SU-DHL-6 (cell line): Measurements from ENCODE around the gene FBXL12.

Experiments used
- H2AFZ ChIP-seq: fragments of 200-600 bp; sonication (generic); 2 replicates; pipeline ENCODE4 v1.6.1; 2014; ENCODE audit warnings: low read depth, mild to moderate bottlenecking, moderate library complexity, mixed read lengths, antibody characterized with exemption, low read length; ENCODE audit not compliant: severe bottlenecking
- H3F3A ChIP-seq: fragments of 200-600 bp; shearing (Covaris generic); 2 replicates; pipeline ENCODE4 v1.6.0; 2016; ENCODE audit warnings: antibody characterized with exemption, mild to moderate bottlenecking; ENCODE audit not compliant: insufficient read depth
- H3K27ac ChIP-seq: fragments of 200-600 bp; sonication (generic); 2 replicates; pipeline ENCODE4 v1.5.1; 2016; ENCODE audit warnings: low read depth, mild to moderate bottlenecking, low read length, moderate library complexity, mixed read lengths
- H3K27me3 ChIP-seq: fragments of 200-600 bp; sonication (generic), shearing (Covaris generic); 2 replicates; pipeline ENCODE4 v1.6.0; 2014; ENCODE audit warnings: mild to moderate bottlenecking, low read length
- H3K36me3 ChIP-seq: fragments of 200-600 bp; sonication (generic); 2 replicates; pipeline ENCODE4 v1.6.1; 2014; ENCODE audit warnings: mild to moderate bottlenecking, low read length, mixed read lengths
- H3K4me2 ChIP-seq: fragments of 300-600, 200-600 bp; shearing (Covaris generic), sonication (generic); 2 replicates; pipeline ENCODE4 v1.6.0; 2014; ENCODE audit warnings: low read length, low read depth, mild to moderate bottlenecking; ENCODE audit not compliant: poor library complexity, severe bottlenecking
- H3K4me3 ChIP-seq: fragments of 200-600 bp; sonication (generic); 2 replicates; pipeline ENCODE4 v1.5.1; 2014; ENCODE audit warnings: antibody characterized with exemption, low read length, mild to moderate bottlenecking, mixed read lengths; ENCODE audit not compliant: insufficient read depth, poor library complexity, severe bottlenecking
- H3K79me2 ChIP-seq: fragments of 200-600 bp; sonication (generic); 2 replicates; pipeline ENCODE4 v1.6.1; 2014; ENCODE audit warnings: mild to moderate bottlenecking, low read length, moderate library complexity; ENCODE audit not compliant: insufficient read depth
- H3K9ac ChIP-seq: fragments of 200-600 bp; sonication (generic); 2 replicates; pipeline ENCODE4 v1.7.0; 2014; ENCODE audit warnings: mild to moderate bottlenecking, low read length
- H3K9me2 ChIP-seq: fragments of 200-600 bp; sonication (generic); replicated peaks from 2 replicates; pipeline ENCODE4 v1.6.1; 2014; ENCODE audit warnings: low read length; ENCODE audit not compliant: insufficient read depth
- H3K9me3 ChIP-seq: fragments of 200-600 bp; sonication (generic); 2 replicates; pipeline ENCODE4 v1.6.1; 2014; ENCODE audit warnings: low read length, mixed read lengths; ENCODE audit not compliant: insufficient read depth
- H4K20me1 ChIP-seq: fragments of 200-600 bp; sonication (generic); 2 replicates; pipeline ENCODE4 v1.6.1; 2014; ENCODE audit warnings: low read depth, mild to moderate bottlenecking, antibody characterized with exemption, low read length, moderate library complexity, mixed read lengths
- CTCF ChIP-seq: fragments of 200-600 bp; sonication (generic); IDR thresholded peaks from one replicate; pipeline ENCODE4 v1.5.1; 2017; ENCODE audit warnings: antibody characterized with exemption, mild to moderate bottlenecking, low read length, moderate library complexity; ENCODE audit not compliant: insufficient read depth, poor library complexity, severe bottlenecking
- EZH2phosphoT487 ChIP-seq: fragments of 200-600 bp; sonication (generic), shearing (Covaris generic); conservative IDR thresholded peaks from 2 replicates; pipeline ENCODE4 v1.6.1; 2018; ENCODE audit warnings: mild to moderate bottlenecking, antibody characterized with exemption, low read length, moderate library complexity, mixed read lengths

Gene FBXL12

DNA sequence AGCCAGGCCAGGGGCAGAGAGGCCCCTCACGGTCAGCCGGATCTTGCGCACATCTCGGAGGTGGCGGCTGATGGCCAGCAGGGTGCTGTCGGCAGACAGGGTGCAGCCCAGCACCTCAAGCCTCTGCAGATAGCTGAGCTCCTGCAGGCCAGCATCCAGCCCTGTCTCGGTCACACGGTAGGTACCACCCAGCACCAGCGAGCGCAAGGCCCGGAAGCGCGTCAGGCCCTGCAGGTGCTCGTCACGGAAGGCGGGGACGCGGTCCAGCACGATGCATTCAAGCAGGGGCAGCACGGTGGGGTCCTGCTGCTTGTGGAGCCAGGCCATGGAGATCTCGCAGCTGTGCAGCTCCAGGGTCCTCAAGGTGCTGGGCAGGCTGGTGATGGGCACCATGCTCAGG, 7.7 kb downstream of the FBXL12 start:
- Histone ChIP-seq H3K9me2 (no peaks in the 10 kb centered on the region), H3K9me3 (peaks cover 7% of the 10 kb centered on the region; the same call in 1 of the 2 replicates), H3K9ac (no peak overlapping the region), H3F3A (no peaks in the 10 kb centered on the region), H3K4me3 (no peak overlapping the region), H2AFZ (no peak overlapping the region), H3K27me3 (no peaks in the 10 kb centered on the region), H3K36me3 (peaks cover 4% of the 10 kb centered on the region; the same call in 1 of the 2 replicates), H3K27ac (no peak overlapping the region), H3K4me2 (no peak overlapping the region), H4K20me1 (no peaks in the 10 kb centered on the region), H3K79me2 (peaks cover 12% of the 10 kb centered on the region; the same call in 1 of the 2 replicates)
- TF ChIP-seq EZH2phosphoT487, result no peak
- TF ChIP-seq CTCF, result no peak

- peaks cover 3% of the 10 kb centered on the region; the same call in 1 of the 2 replicates for H3K79me2 ChIP-seq
- H3K36me3 ChIP-seq, result no peaks in the 10 kb centered on the region; the same call in 1 of the 2 replicates
- no peak overlapping the region for H2AFZ ChIP-seq
- no peak for TF ChIP-seq CTCF
- no peak for TF ChIP-seq EZH2phosphoT487
- H3K27ac ChIP-seq, result no peak overlapping the region
- no peaks in the 10 kb centered on the region for H3K9me2 ChIP-seq
- H3K4me2 ChIP-seq, result no peak overlapping the region
- no peaks in the 10 kb centered on the region for H3F3A ChIP-seq
- no peaks in the 10 kb centered on the region for H3K9me3 ChIP-seq
- no peaks in the 10 kb centered on the region for H4K20me1 ChIP-seq
- H3K27me3 ChIP-seq, result no peaks in the 10 kb centered on the region
- H3K9ac ChIP-seq, result no peak overlapping the region
- no peak overlapping the region for H3K4me3 ChIP-seq
Observed at GRCh38 chr19:9808855-9809824, 9.7 kb downstream of the FBXL12 start.

GRCh38 chr19:9806803-9807202, 12.1 kb downstream of the FBXL12 start:
- no peaks in the 10 kb centered on the region for H3K79me2 ChIP-seq
- H3K9ac ChIP-seq, result no peak overlapping the region
- H3K36me3 ChIP-seq, result no peaks in the 10 kb centered on the region; the same call in 1 of the 2 replicates
- no peaks in the 10 kb centered on the region for H3K9me2 ChIP-seq
- H3K9me3 ChIP-seq, result no peaks in the 10 kb centered on the region
- no peak overlapping the region for H3K4me3 ChIP-seq
- H3K4me2 ChIP-seq, result no peak overlapping the region
- no peak for TF ChIP-seq EZH2phosphoT487
- no peak for TF ChIP-seq CTCF
- no peaks in the 10 kb centered on the region for H3F3A ChIP-seq
- no peaks in the 10 kb centered on the region for H4K20me1 ChIP-seq
- H2AFZ ChIP-seq, result no peak overlapping the region
- no peak overlapping the region for H3K27ac ChIP-seq
- no peaks in the 10 kb centered on the region for H3K27me3 ChIP-seq
